ENCODE results near the gene LGALS3.

Gene LGALS3

DNA sequence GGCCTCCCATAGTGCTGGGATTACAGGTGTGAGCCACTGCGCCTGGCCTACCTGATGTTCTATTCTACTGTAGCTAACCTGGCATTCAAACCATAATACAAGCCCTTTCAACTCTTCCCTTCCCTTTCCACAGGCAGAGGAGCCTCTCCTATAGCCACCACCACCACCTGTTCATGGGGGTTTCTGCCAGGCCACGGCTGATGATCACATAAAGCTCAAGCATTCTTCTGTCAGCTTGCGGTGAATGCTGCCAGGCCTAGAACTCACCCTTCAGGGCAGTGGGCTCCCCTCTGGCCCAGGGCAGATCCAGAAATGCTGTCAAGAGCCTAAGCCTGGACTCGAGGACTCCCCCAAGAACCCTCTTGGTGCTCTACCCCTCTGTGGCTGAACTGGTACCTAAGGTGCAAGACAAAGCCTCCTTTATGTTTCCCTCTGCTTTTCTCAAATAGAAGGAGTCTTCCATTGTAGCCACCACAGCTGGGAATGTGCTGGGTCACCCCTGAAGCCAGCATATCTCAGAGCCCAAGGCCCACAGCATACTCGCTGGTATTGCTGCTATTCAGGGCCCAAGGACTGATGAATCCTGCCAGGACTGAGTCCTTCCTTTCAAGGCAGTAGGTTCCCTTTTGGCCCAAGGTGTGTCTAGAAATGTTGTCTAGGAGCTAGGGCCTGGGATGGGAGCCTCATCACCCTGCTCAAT lies 65.8 kb downstream of the LGALS3 start:
- no peak for DNase-seq
